ENCODE results near the gene CD63.

DNA sequence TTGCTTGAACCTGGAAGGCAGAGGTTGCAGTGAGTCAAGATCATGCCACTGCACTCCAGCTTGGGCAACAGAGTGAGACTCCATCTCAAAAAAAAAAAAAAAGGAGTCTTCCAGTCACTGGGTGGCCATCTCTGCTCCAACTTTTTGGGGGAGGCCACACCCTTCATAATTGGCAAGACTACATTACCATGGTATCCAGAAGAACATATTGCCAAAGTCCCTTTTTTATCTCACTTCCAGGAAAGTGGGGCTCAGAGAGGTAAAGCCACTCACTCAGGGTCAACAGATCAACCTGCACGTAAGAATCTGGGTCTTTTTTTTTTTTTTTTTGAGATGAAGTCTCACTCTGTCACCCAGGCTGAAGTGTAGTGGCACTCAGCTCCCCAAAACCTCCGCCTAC, 5.0 kb upstream of the CD63 start:
- TF ChIP-seq, protein P1, sequence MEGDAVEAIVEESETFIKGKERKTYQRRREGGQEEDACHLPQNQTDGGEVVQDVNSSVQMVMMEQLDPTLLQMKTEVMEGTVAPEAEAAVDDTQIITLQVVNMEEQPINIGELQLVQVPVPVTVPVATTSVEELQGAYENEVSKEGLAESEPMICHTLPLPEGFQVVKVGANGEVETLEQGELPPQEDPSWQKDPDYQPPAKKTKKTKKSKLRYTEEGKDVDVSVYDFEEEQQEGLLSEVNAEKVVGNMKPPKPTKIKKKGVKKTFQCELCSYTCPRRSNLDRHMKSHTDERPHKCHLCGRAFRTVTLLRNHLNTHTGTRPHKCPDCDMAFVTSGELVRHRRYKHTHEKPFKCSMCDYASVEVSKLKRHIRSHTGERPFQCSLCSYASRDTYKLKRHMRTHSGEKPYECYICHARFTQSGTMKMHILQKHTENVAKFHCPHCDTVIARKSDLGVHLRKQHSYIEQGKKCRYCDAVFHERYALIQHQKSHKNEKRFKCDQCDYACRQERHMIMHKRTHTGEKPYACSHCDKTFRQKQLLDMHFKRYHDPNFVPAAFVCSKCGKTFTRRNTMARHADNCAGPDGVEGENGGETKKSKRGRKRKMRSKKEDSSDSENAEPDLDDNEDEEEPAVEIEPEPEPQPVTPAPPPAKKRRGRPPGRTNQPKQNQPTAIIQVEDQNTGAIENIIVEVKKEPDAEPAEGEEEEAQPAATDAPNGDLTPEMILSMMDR (IDR thresholded peaks at IDR 0.05) = no peak
- no peak for TF ChIP-seq POLR2A (IDR thresholded peaks at IDR 0.05)
